Panc1 (cell line): ENCODE results near the gene LMLN.

ENCODE experiments used
- POLR2AphosphoS5 ChIP-seq: IDR thresholded peaks from 2 replicates; pipeline ENCODE4 v1.6.1; 2012; ENCODE audit warnings: mild to moderate bottlenecking, low read depth, low read length, moderate library complexity
- TCF7L2 ChIP-seq: IDR thresholded peaks from 2 replicates; pipeline ENCODE4 v1.6.1; 2011; ENCODE audit warnings: mild to moderate bottlenecking, low read depth, low read length, inconsistent platforms
- TF ChIP-seq, protein P1 (sequence below): fragments of 450-650 bp; IDR thresholded peaks from 2 replicates; pipeline ENCODE4 v1.5.1; 2017; ENCODE audit warnings: mild to moderate bottlenecking
- TF ChIP-seq, protein P2 (sequence below), 2 experiments: IDR thresholded peaks; 2 replicates each; pipeline ENCODE4 v1.6.1; 2011 to 2012; ENCODE audit warnings: low read depth in 2 of 2, control low read depth in 1 of 2, low read length in 1 of 2, mild to moderate bottlenecking in 1 of 2, moderate library complexity in 1 of 2; ENCODE audit not compliant: insufficient read depth in 1 of 2

DNA sequence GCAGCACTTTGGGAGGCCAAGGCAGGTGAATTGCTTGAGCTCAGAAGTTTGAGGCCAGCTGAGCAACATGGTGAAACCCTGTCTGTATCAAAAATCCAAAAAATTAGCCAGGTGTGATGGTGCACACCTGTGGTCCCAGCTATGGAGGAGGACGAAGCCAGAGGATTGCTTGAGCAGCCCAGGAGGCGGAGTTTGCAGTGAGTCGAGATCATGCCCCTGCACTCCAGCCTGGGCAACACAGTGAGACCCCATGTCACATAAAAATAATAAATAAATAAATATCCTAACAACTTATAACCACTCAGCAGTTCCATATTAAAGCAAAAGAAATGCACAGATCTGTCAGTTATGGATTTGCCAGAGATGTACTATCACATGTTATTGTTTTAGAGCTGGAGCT lies 62.6 kb downstream of the LMLN start:
- TF ChIP-seq, protein P1, sequence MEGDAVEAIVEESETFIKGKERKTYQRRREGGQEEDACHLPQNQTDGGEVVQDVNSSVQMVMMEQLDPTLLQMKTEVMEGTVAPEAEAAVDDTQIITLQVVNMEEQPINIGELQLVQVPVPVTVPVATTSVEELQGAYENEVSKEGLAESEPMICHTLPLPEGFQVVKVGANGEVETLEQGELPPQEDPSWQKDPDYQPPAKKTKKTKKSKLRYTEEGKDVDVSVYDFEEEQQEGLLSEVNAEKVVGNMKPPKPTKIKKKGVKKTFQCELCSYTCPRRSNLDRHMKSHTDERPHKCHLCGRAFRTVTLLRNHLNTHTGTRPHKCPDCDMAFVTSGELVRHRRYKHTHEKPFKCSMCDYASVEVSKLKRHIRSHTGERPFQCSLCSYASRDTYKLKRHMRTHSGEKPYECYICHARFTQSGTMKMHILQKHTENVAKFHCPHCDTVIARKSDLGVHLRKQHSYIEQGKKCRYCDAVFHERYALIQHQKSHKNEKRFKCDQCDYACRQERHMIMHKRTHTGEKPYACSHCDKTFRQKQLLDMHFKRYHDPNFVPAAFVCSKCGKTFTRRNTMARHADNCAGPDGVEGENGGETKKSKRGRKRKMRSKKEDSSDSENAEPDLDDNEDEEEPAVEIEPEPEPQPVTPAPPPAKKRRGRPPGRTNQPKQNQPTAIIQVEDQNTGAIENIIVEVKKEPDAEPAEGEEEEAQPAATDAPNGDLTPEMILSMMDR = no peak
- TF ChIP-seq POLR2AphosphoS5 (no peak), TCF7L2 (no peak)
- TF ChIP-seq, protein P2, sequence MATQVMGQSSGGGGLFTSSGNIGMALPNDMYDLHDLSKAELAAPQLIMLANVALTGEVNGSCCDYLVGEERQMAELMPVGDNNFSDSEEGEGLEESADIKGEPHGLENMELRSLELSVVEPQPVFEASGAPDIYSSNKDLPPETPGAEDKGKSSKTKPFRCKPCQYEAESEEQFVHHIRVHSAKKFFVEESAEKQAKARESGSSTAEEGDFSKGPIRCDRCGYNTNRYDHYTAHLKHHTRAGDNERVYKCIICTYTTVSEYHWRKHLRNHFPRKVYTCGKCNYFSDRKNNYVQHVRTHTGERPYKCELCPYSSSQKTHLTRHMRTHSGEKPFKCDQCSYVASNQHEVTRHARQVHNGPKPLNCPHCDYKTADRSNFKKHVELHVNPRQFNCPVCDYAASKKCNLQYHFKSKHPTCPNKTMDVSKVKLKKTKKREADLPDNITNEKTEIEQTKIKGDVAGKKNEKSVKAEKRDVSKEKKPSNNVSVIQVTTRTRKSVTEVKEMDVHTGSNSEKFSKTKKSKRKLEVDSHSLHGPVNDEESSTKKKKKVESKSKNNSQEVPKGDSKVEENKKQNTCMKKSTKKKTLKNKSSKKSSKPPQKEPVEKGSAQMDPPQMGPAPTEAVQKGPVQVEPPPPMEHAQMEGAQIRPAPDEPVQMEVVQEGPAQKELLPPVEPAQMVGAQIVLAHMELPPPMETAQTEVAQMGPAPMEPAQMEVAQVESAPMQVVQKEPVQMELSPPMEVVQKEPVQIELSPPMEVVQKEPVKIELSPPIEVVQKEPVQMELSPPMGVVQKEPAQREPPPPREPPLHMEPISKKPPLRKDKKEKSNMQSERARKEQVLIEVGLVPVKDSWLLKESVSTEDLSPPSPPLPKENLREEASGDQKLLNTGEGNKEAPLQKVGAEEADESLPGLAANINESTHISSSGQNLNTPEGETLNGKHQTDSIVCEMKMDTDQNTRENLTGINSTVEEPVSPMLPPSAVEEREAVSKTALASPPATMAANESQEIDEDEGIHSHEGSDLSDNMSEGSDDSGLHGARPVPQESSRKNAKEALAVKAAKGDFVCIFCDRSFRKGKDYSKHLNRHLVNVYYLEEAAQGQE (IDR thresholded peaks at IDR 0.05; ENCODE audit: insufficient read depth in 1 of 2, low read depth in 2 of 2, low read length in 1 of 2) = no peak
